ENCODE measurements around the gene CAPN9.

Gene CAPN9

DNA sequence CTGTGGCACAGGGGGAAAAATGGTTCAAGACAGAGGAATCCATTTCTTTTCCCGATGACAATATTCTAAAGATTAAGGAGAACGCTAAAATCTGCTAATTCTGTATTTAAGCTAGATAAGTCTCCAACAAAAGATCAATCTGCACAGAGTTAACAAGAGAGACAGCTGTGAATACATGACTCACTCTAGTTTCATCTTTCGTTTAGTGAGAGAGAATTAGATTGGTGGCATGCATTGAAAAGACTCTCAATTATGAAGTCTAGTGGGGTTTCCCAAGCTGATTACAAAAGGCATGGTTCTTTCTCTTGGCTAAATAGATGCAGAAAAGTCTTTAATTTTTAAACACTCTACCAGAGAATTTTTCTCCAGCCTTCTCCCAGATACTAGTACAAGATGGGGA, 34.4 kb downstream of the CAPN9 start:
- no peak for DNase-seq (ENCODE audit: insufficient read length, low spot score)
- FAIRE-seq: no peak
- no peak for TF ChIP-seq POLR2A (IDR thresholded peaks at IDR 0.05; ENCODE audit: low read depth, low read length)

DNA sequence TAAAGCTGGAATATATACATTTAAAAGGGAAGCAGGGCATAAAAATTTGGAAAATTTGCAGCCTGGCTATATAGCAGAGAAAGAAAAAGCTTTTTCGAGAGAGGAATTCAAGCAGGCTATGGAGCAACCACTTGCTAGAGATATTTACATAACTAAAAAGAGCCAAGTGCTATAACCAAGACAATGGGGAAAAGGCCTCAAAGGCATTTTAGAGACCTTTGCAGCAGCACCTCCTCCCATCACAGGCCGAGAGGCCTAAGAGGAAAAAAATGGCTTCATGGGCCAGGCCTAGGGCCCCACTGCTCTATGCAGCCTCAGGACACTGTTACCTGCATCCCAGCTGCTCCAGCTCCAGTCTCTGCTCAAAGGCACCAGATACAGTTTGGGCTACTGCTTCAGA, 37.0 kb downstream of the CAPN9 start:
- DNase-seq (ENCODE audit: insufficient read length, low spot score) (no peak), FAIRE-seq (no peak)
- TF ChIP-seq POLR2A (IDR thresholded peaks at IDR 0.05; ENCODE audit: low read depth, low read length): no peak

DNA sequence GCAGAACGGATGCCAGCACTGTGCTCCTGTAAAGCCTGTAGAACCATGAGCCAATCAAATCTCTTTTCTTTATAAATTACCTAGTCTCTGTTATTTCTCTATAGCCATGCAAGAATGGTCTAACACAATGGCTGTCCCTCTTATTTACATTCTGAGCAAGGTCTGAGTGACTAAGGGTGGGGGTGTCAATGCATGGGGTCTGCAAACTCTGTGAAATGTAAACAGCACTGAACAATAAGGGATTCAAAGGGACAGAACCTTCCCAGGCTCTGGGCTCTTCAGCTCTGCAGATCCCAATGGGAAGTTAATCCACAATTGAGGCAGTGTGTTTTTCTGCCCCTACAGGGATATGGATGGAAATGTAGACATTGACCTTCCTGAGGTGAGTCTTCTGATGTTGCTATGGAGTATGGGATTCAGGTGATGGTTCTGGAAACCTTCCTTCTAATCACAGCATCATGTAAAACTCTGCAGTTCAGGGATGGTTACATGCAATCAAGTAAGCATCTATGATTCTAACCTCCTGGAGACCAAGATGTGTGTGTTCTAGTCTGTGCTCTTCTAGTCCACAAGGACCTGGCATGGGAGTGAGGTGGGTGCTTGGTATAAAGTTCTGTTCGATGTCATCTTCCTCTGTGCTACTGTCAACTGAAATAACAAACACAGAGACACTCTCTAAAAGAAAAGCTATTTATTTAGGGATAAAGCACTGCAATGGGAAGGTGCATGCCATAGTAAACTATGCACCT, 38.6 kb downstream of the CAPN9 start:
- TF ChIP-seq POLR2A (IDR thresholded peaks at IDR 0.05; ENCODE audit: low read depth, low read length): no peak
- FAIRE-seq: no peak
- no peak for DNase-seq (ENCODE audit: insufficient read length, low spot score)

DNA sequence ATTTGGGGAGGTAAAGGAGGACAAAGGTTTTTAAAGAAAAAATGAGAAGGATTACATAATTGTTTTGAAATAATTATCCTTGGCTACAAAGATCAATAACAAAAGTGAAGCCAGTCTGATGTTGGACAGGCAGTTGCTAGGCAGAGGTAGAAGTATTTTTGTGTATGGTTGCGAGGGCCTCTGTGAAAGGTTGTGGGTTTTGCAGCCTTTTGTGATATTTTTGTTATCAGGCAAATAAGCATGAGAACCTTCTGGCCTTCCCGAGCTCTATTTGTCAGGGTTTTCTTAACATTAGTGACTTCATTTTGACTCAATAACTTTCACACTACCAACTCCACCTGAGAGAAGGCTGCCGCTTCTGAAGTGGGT, 39.2 kb downstream of the CAPN9 start:
- no peak for TF ChIP-seq POLR2A (IDR thresholded peaks at IDR 0.05; ENCODE audit: low read depth, low read length)
- no peak for FAIRE-seq
- DNase-seq (ENCODE audit: insufficient read length, low spot score): no peak

DNA sequence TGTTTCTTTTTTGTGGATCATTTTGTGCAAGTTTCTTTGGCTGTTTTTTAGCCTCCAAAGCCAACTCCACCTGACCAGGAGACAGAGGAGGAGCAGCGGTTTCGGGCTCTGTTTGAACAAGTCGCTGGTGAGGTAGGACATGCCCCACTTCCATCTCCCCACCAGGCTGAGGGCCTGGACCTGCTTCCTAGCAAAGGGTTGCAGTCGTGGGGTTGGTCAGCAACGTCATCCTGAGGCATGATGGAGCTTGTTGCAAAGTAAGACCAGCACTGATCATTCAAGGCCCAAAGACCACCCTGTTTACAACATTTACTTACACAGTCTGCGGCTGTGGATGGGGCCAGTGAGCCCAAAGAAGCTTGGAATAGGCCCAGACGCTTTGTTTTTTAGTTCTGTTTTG, 40.3 kb downstream of the CAPN9 start:
- no peak for TF ChIP-seq POLR2A (IDR thresholded peaks at IDR 0.05; ENCODE audit: low read depth, low read length)
- DNase-seq (ENCODE audit: insufficient read length, low spot score) (no peak), FAIRE-seq (no peak)

DNA sequence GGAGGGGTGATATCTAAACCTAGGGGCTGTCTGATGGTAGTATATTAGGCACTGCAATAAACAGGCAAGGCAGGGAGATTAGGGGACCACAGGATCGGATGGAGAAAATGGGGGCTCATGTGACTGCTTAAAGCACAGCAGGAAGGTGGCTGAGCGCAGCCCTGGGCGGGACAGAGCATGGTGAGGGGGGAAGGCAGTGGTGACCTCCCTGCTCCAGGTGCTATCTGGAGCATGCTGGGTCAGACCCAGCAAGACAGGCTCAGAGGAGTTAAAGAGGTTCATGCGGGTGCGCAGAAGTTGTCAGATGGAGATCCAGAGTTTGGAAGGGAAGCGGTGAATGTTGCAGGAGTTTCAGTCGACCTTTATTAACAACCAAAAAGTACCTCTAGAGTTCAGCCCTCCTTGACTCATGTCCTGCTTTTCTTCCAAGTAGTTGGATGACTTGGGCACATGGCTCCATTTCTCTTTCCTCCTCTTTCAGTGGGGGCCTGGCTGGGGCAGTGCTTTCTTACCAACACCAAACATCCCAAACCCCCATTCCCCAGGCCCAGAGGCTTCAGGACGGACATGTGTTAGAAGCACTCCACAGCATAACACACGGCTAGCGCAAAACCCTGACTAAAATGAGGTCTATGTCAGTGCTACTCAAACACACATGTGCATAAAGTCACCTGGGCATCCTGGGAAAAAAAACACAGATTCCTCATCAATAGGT, 41.5 kb downstream of the CAPN9 start:
- DNase-seq (ENCODE audit: insufficient read length, low spot score) (no peak), FAIRE-seq (no peak)
- TF ChIP-seq POLR2A (IDR thresholded peaks at IDR 0.05; ENCODE audit: low read depth, low read length): no peak

DNA sequence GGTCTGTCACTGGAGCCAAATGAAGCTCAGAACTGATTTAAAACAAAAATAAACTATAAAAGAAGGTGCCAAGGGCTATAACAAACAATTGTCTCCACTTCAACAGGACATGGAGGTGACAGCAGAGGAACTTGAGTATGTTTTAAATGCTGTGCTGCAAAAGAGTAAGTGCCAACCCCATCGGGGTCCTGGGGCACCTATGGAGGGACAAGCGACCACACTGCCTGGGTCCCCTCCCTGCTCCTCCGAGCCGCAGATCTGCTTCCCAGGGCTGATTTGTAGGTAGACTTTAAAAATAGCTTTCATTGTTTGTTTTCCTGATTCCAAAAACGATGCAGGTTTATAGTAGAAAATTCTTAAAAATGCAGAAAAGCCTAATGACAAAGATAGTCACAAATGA, 42.8 kb downstream of the CAPN9 start:
- TF ChIP-seq POLR2A (IDR thresholded peaks at IDR 0.05; ENCODE audit: low read depth, low read length): no peak
- DNase-seq (ENCODE audit: insufficient read length, low spot score): no peak
- FAIRE-seq: no peak

DNA sequence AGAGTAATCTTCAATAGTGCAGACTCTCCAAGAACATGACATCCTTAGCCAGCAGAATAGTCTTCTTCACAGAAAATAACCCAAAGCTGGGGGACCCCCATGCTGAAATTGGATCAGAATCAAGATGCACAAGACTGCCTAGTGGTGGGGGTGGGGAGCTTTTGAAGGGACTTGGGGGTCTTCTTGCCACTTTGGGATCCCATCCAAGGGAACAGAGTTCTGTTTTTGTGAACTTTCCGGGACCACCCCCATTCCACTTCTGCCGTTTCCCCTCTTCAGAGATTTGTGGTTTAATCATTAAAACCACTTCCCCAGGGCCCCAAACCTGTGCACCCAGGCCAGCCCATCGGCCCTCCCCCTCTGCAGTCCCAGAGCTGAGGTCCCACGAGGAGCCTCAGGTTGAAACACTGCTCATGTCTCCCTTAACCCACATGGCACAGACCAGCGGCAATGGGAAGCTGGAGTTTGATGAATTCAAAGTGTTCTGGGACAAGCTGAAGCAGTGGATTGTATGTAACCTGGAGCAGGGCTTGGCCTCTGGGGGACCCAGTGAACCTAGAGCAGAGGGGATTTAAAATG, 44.9 kb downstream of the CAPN9 start:
- FAIRE-seq (no peak), DNase-seq (ENCODE audit: insufficient read length, low spot score) (no peak)
- no peak for TF ChIP-seq POLR2A (IDR thresholded peaks at IDR 0.05; ENCODE audit: low read depth, low read length)

DNA sequence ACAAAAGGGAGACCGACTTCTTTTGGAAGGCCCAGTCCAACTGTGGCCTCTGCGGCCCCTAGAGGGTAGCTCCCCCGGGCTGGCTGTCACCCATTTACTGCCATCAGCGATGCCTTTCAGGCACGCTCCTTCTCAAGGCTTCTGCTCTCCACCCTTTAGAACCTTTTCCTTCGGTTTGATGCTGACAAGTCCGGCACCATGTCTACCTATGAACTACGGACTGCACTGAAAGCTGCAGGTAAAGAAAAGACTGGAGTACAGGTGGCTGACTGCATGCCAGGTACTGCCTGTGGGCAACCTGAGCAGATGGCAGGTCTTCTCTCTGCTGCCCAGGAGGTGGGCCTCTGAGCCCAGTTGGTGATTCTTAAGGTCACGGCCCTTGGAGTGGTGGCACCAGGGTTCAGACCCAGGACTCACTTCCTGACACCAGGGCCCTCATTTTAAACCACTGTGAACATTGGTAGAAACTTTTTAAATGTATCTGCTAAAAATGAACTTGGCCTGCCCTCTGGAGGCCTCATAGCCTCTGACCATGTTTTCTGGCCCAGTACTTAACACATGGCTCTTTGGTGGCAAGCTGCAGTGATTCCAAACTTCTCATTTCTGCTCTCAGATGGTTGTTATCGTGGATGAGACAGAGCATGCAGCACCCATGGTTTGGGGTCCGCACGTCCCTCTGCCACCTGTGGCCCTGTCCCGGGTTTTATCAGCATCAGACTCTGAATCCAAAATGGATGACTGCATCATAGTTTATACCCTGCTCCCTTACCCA, 45.7 kb downstream of the CAPN9 start:
- DNase-seq (ENCODE audit: insufficient read length, low spot score) (no peak), FAIRE-seq (no peak)
- TF ChIP-seq POLR2A (IDR thresholded peaks at IDR 0.05; ENCODE audit: low read depth, low read length): no peak

DNA sequence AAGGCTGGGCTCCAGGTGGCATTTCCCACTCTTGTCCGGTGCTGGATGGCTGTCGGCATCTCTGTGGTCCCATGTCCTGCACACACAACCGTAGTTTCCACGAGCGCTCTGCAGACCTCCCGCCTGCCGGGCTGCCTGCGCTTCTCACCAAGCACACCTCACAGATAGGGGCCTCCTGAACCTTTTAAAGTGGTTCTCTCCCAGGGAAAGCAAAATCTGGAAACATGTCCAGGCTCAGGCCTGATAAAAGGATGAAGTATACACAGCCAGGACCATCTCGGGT, 46.2 kb downstream of the CAPN9 start:
- no peak for FAIRE-seq
- no peak for TF ChIP-seq POLR2A (IDR thresholded peaks at IDR 0.05; ENCODE audit: low read depth, low read length)

DNA sequence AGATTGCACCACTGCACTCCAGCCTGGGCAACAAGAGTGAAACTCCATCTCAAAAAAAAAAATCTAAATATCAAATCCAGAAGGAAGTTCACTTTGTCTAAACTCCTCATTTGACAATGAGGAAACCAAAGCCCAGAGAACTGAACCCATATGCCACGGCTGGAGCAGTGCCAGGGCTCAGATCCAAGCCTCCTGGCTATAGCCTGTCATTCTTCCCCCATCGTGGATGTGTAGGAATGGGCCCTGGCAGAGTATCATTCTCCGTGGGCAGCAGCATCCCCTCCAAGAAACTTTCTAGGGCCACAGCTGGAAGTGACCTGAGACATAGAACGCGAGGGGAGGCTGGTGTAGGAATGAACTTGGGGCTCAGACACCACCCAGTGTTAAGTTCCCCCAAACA, 47.2 kb downstream of the CAPN9 start:
- FAIRE-seq (no peak), DNase-seq (ENCODE audit: insufficient read length, low spot score) (no peak)
- no peak for TF ChIP-seq POLR2A (IDR thresholded peaks at IDR 0.05; ENCODE audit: low read depth, low read length)

More for the DNA sequence above, 46.2 kb downstream of the CAPN9 start:
- DNase-seq (ENCODE audit: insufficient read length, low spot score): no peak

DNA sequence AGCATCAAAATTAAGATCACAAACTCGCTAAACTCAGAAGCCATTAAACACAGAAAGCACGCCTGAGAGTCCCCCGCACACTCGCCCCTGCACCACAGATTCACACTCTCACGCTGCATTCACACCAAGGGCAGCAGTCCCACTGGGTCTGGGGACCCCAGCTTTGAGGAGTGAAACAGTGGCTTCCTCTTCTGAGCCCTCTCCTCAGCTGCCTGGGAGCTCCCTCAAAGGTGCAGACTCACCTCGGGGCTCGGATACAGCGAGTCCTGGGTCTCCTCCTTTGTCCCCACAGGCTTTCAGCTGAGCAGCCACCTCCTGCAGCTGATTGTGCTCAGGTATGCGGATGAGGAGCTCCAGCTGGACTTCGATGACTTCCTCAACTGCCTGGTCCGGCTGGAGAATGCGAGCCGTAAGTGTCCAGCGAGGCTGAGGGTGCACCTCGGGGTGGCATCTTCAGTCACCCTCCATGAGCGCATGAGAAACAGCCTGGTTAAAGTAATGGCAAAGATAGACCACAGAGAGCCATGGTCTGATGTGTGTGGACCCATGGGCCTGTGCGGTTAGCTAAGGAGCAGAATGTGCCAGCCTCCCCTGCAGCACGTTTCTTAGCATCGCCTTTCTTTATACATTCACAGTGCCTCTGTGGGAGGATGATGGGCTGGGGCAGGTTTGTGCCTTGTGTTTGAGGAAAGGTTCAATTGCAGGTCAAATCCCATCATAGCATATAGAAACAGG, 47.9 kb downstream of the CAPN9 start:
- DNase-seq (ENCODE audit: insufficient read length, low spot score): no peak
- no peak for FAIRE-seq
- no peak for TF ChIP-seq POLR2A (IDR thresholded peaks at IDR 0.05; ENCODE audit: low read depth, low read length)

DNA sequence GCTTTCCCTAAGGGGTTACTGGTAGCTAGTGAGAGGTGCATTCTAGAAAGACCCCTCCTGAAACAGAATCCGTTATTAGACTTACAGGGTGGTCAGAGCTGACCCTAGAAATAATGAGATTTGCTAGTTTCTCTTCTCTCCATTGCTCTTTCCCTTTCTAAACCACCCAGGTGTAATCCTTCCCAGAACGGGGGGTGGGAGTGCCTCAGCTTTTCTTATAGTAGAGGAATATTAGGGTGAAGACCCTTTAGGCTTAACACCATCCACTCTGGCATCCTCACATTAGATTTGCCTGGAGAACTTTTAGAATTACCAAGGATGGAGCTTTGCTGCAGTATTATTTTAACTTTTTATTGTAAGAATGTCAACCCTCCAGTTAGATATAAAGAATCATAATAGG, 49.4 kb downstream of the CAPN9 start:
- no peak for TF ChIP-seq POLR2A (IDR thresholded peaks at IDR 0.05; ENCODE audit: low read depth, low read length)
- no peak for FAIRE-seq
- DNase-seq (ENCODE audit: insufficient read length, low spot score): no peak

Measured in H54 (cell line).